ENCODE results near the gene NUDT6. TPM values are rescaled to one million over a fixed set of nuclear protein-coding genes. Genes with fewer than 3 reads are reported as not detected.
"Not testable (repeated sequence)": the region's sequence is repeated elsewhere in the genome, so short reads cannot be mapped to it uniquely, and the experiment has no call there.

Gene NUDT6
- polyA plus RNA-seq, 3 donors, result 13.7 to 19.5 (median 18.9) TPM

DNA sequence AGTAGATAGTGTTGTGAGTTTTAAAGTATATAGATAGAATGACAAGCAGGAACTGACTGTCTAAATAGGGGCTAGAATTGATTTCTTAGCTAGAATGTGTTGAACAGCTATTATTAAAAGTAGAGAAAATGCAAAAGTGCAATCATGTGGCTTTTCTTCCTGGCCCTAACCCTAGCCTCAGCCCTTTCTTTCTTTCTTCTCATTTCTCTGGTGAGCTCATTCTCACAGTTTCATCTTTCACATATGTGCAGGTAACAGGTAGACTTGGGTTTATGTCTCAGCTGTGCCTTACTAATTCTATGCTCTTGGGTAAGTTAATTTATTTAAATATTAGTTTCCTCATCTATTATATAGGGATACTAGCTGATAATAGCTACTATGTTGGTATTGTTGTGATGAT lies 70.8 kb downstream of the NUDT6 start:
- DNase-seq (ENCODE audit: extremely low read depth in 1 of 11, low read depth in 9 of 11, low spot score in 4 of 11), result no peak

DNA sequence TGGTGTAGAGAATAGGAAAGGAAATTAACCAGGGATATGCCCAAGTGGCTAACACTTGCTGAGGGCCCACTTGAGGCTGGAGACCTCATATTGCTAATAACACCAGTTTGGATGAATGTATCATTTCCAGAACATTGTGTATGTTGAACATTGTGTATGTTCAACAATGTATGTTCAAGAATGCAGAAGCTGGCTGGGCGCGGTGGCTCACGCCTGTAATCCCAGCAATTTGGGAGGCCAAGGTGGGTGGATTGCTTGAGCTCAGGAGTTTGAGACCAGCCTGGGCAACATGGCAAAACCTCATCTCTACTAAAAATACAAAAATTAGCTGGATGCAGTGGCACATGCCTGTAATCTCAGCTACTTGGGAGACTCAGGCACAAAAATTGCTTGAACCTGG lies 72.6 kb downstream of the NUDT6 start:
- not testable (repeated sequence) for DNase-seq (ENCODE audit: extremely low read depth in 1 of 11, low read depth in 9 of 11, low spot score in 4 of 11)

DNA sequence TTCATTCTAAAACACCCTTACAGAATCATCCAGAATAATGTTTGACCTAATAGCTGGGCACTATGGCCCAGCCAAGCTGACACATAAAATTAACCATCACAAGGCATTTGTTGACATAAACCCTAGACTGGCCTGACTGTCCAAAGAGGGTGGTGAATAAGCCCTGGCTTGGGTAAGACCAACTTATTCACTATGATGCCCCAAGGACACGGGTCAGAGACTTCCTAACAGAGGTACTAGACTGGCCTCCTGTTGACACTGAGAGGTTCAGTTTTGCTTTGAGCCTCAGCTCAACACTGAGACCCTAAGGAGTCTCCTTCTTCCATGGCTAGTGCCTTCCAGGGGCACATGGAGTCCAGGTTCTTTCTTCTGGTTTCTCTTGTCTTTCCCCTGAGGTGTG lies 74.5 kb downstream of the NUDT6 start:
- DNase-seq (ENCODE audit: extremely low read depth in 1 of 11, low read depth in 9 of 11, low spot score in 4 of 11), result no peak

GRCh38 chr4:122845760-122846159 lies 76.6 kb downstream of the NUDT6 start:
- DNase-seq (ENCODE audit: extremely low read depth in 1 of 11, low read depth in 9 of 11, low spot score in 4 of 11), result no peak

DNA sequence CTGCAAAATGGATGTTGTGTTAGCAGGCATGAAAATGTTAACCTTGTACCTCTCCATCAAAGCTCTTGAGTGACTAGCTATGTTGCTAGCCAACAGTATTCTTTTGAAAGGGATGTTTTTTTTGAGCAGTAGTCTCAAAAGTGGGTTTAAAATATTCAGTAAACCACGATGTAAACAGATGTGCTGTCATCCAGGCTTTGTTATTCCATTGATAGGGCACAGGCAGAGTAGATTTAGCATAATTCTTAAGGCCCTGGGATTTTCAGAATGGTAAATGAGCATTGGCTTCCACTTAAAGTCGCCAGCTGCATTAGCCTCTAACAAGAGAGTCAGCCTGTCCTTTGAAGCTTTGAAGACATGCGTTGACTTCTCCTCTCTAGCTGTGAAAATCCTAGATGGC lies 77.3 kb downstream of the NUDT6 start:
- DNase-seq (ENCODE audit: extremely low read depth in 1 of 11, low read depth in 9 of 11, low spot score in 4 of 11), result no peak

DNA sequence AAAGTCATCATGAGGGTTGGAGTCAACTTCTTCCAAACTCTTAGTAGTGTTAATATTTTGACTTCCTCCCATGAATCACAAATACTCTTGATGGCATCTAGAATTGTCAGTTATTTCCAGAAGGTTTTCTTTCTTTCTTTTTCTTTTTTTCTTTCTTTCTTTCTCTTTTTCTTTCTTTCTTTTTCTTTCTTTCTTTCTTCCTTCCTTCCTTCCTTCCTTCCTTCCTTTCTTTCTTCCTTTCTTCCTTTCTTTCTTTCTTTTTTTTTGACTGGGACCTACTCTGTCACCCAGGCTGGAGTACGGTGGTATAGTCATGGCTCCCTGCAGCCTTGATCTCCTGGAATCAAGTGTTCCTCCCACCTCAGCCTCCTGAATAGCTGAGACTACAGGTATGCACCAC lies 78.0 kb downstream of the NUDT6 start:
- not testable (repeated sequence) for DNase-seq (ENCODE audit: extremely low read depth in 1 of 11, low read depth in 9 of 11, low spot score in 4 of 11)

- DNase-seq (ENCODE audit: extremely low read depth in 1 of 11, low read depth in 9 of 11, low spot score in 4 of 11), result no peak
Measured at GRCh38 chr4:122842984-122843531, 79.3 kb downstream of the NUDT6 start.

Other genes starting within 250 kb of the NUDT6 start
- 10 to 100 TPM; 13.3 to 17.0 (median 15.8) TPM for gene BBS12, start 189.9 kb downstream of the NUDT6 start, polyA plus RNA-seq (ENCODE audit: insufficient read length in 3 of 3)
- 1 to 10 TPM; 7.1 to 9.3 (median 8.8) TPM for gene FGF2, start 95.8 kb downstream of the NUDT6 start, polyA plus RNA-seq (ENCODE audit: insufficient read length in 3 of 3)

Measured in renal cortex interstitium (tissue), 11 donors.